ENCODE data around the gene PSAP. TPM values are rescaled to one million over a fixed set of nuclear protein-coding genes. Genes with fewer than 3 reads are reported as not detected.

The PSAP gene
- total RNA-seq, 1 donor from 2014 or later = 676 TPM

DNA sequence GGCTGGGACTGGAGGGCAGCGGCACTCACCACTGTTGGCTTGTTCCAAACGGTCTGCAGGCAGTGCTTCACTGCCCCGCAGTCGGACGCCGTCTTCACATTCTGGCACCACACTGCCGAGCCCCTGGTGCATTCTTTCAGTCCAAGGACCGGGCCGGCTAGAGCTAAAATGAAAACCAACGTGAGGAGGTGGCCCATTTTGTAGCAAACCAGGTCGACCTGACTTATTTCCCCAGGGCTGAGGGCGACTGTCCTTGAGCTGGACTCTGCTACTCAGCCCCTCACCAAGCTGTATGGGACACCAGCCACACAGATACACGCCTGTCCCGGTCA lies 16.7 kb downstream of the PSAP start:
- H3K9me3 Mint-ChIP-seq (ENCODE audit: unreplicated experiment) = no peaks in the 10 kb centered on the region
- H3K4me3 Mint-ChIP-seq (ENCODE audit: unreplicated experiment) = no peak overlapping the region
- DNase-seq (ENCODE audit: low spot score) = no peak
- no peak overlapping the region for H3K27ac Mint-ChIP-seq (ENCODE audit: unreplicated experiment)
- TF ChIP-seq CTCF (IDR thresholded peaks at IDR 0.05; ENCODE audit: unreplicated experiment) = no peak
- peaks cover 6% of the 10 kb centered on the region for H3K27me3 Mint-ChIP-seq (ENCODE audit: unreplicated experiment)
- peaks cover 45% of the 10 kb centered on the region for H3K36me3 Mint-ChIP-seq (ENCODE audit: low read depth, unreplicated experiment)
- H3K4me1 Mint-ChIP-seq (ENCODE audit: unreplicated experiment) = peaks cover 22% of the 10 kb centered on the region

DNA sequence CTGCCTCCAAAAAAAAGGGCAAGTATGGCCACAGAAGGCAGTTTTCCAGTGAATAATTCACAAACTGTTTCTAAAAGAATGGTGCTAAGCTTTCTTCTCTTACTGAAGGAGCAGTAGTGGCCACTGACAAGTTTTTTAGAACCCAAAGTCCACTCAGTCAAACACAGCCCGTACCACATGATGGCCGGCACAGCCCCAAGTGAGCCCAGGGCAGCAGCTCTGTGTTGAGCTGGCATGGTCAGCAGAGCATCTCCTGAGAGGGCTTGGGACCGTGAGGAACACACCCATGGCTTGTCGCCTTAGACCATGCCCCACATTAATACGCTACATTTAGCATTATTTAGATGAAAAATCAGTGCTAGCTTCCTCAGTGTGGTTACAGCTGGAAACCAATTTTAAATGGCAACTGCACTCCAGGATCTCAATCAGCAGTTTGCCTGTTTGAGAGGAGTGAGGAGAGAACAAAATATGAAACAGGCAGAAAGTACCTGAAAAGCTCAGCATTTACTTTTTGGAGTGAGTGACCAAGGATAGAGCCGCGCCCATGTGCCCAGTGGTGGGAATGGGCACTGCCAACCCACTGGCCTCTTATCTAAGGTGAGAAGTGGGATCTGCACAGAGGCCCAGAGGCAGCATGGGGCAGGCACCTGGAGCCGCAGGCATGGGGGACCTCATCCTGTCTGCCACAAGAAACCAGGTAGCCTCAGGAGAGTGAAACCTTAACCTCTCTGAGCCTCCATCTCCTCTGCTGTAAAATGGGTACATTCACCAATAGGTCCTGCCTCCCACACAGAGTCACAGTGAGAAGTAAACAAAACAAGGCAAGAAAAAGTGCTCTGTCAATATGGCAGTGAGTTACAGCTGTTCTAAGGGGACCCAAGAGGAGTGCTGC lies 17.4 kb downstream of the PSAP start:
- no peaks in the 10 kb centered on the region for H3K9me3 Mint-ChIP-seq (ENCODE audit: unreplicated experiment)
- DNase-seq (ENCODE audit: low spot score) = no peak
- no peak overlapping the region for H3K4me3 Mint-ChIP-seq (ENCODE audit: unreplicated experiment)
- H3K27me3 Mint-ChIP-seq (ENCODE audit: unreplicated experiment) = peaks cover 7% of the 10 kb centered on the region
- H3K36me3 Mint-ChIP-seq (ENCODE audit: low read depth, unreplicated experiment) = peaks cover 50% of the 10 kb centered on the region
- no peak for TF ChIP-seq CTCF (IDR thresholded peaks at IDR 0.05; ENCODE audit: unreplicated experiment)
- H3K27ac Mint-ChIP-seq (ENCODE audit: unreplicated experiment) = no peak overlapping the region
- peaks cover 19% of the 10 kb centered on the region for H3K4me1 Mint-ChIP-seq (ENCODE audit: unreplicated experiment)

- H3K36me3 Mint-ChIP-seq (ENCODE audit: low read depth, unreplicated experiment) = peaks cover 48% of the 10 kb centered on the region
- TF ChIP-seq CTCF (IDR thresholded peaks at IDR 0.05; ENCODE audit: unreplicated experiment) = no peak
- H3K4me3 Mint-ChIP-seq (ENCODE audit: unreplicated experiment) = no peak overlapping the region
- H3K27me3 Mint-ChIP-seq (ENCODE audit: unreplicated experiment) = peaks cover 7% of the 10 kb centered on the region
- peaks cover 18% of the 10 kb centered on the region for H3K4me1 Mint-ChIP-seq (ENCODE audit: unreplicated experiment)
- DNase-seq (ENCODE audit: low spot score) = no peak
- H3K27ac Mint-ChIP-seq (ENCODE audit: unreplicated experiment) = no peak overlapping the region
- H3K9me3 Mint-ChIP-seq (ENCODE audit: unreplicated experiment) = no peaks in the 10 kb centered on the region
These were observed 18.1 kb downstream of the PSAP start for GRCh38 chr10:71832967-71833366.

DNA sequence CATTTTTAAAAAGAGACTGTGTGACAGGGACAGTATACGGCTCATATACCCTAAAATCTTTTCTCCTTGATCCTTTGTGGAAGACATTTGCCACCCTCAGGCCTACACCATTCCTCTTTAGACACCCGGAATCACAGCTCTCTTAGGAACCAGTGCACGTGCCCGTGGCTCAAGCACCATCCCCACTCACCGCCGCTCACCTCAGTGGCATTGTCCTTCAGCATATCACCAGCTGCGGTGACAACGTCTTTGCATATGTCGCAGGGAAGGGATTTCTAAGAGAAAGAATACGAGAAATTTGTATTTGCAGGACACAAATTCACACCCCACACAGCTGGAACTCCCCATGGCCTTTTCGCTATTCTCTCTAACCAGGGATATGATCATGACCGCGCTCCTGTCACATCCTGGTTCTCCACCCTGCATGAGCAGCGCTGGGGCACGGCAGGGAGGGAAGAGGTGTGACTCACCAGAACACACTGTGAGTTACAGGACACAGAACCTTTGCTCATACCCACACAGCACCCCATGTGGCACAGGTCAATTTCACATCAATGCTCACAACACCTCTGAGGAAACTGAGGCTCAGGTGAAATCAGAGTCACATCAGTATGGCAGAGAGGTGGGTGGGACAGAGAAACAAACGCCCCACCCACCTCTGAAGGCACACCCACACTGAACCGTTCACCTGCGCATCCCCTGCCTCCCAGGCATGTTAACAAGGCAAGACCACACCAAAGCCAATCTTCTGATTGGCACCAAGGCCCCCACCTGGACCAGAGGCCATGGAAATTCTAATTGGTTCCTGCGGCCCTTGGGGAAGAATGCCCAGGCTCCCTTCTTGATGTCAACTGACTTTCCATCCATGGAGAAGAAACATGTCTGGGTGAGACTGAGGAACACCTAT lies 19.2 kb downstream of the PSAP start:
- TF ChIP-seq CTCF (IDR thresholded peaks at IDR 0.05; ENCODE audit: unreplicated experiment) = no peak

More for the DNA sequence above, 19.2 kb downstream of the PSAP start:
- H3K9me3 Mint-ChIP-seq (ENCODE audit: unreplicated experiment) = no peaks in the 10 kb centered on the region
- H3K4me1 Mint-ChIP-seq (ENCODE audit: unreplicated experiment) = peaks cover 10% of the 10 kb centered on the region
- peaks cover 7% of the 10 kb centered on the region for H3K27me3 Mint-ChIP-seq (ENCODE audit: unreplicated experiment)
- DNase-seq (ENCODE audit: low spot score) = no peak
- no peak overlapping the region for H3K27ac Mint-ChIP-seq (ENCODE audit: unreplicated experiment)
- peak overlapping the region; percentile 16 for H3K4me3 Mint-ChIP-seq (ENCODE audit: unreplicated experiment)
- peaks cover 43% of the 10 kb centered on the region for H3K36me3 Mint-ChIP-seq (ENCODE audit: low read depth, unreplicated experiment)

Measured in endothelial cell (in vitro differentiated cells).